Trophoblast cell (in vitro differentiated cells and primary cell): Measurements from ENCODE around the gene CNN3.

Experiments
- DNase-seq, 2 donors: peaks; one replicate each; pipeline ENCODE4 v3.0.0-alpha.2; 2016
- H2AFZ ChIP-seq: 2 replicates; pipeline ENCODE4 v1.6.1; 2013; ENCODE audit warnings: low read length, moderate library complexity, mild to moderate bottlenecking; ENCODE audit not compliant: insufficient read depth, poor library complexity
- H2AK5ac ChIP-seq: 2 replicates; pipeline ENCODE4 v1.6.1; 2013; ENCODE audit warnings: mild to moderate bottlenecking, low read length
- H2BK120ac ChIP-seq: 2 replicates; pipeline ENCODE4 v1.6.1; 2013; ENCODE audit warnings: low read length, mild to moderate bottlenecking, moderate library complexity; ENCODE audit not compliant: insufficient read depth, poor library complexity
- H2BK12ac ChIP-seq: 2 replicates; pipeline ENCODE4 v1.6.1; 2013; ENCODE audit warnings: mild to moderate bottlenecking, low read length, moderate library complexity
- H2BK5ac ChIP-seq: 2 replicates; pipeline ENCODE4 v1.6.1; 2013; ENCODE audit warnings: low read length, low read depth, moderate library complexity, mild to moderate bottlenecking; ENCODE audit not compliant: poor library complexity
- H3K14ac ChIP-seq: 2 replicates; pipeline ENCODE4 v1.6.1; 2013; ENCODE audit warnings: mild to moderate bottlenecking, low read length
- H3K18ac ChIP-seq: 2 replicates; pipeline ENCODE4 v1.6.1; 2013; ENCODE audit warnings: mild to moderate bottlenecking, low read length
- H3K23ac ChIP-seq: 2 replicates; pipeline ENCODE4 v1.6.1; 2013; ENCODE audit warnings: low read length
- H3K27ac ChIP-seq: 2 replicates; pipeline ENCODE4 v1.5.1; 2013; ENCODE audit warnings: low read depth, mild to moderate bottlenecking, inconsistent platforms, low read length, moderate library complexity
- H3K27me3 ChIP-seq: 2 replicates; pipeline ENCODE4 v1.6.1; 2013; ENCODE audit warnings: inconsistent platforms, mild to moderate bottlenecking, low read length, moderate library complexity; ENCODE audit not compliant: insufficient read depth
- H3K36me3 ChIP-seq, 2 experiments: 1 replicate in 1 of 2; 2 replicates in 1 of 2; pipeline ENCODE4 v1.6.1; 2013; ENCODE audit warnings: low read length in 2 of 2, mild to moderate bottlenecking in 2 of 2, moderate library complexity in 1 of 2; ENCODE audit not compliant: insufficient read depth in 2 of 2, control insufficient read depth in 1 of 2
- H3K4ac ChIP-seq: 2 replicates; pipeline ENCODE4 v1.6.1; 2013; ENCODE audit warnings: low read depth, mild to moderate bottlenecking, low read length, moderate library complexity
- H3K4me1 ChIP-seq, 2 experiments: 1 replicate in 1 of 2; 2 replicates in 1 of 2; pipeline ENCODE4 v1.6.1; 2013; ENCODE audit warnings: low read length in 2 of 2, mild to moderate bottlenecking in 2 of 2, moderate library complexity in 1 of 2; ENCODE audit not compliant: insufficient read depth in 2 of 2, control insufficient read depth in 1 of 2
- H3K4me2 ChIP-seq: 2 replicates; pipeline ENCODE4 v1.6.1; 2013; ENCODE audit warnings: inconsistent platforms, mild to moderate bottlenecking, low read length, moderate library complexity
- H3K4me3 ChIP-seq: 2 replicates; pipeline ENCODE4 v1.5.1; 2013; ENCODE audit warnings: mild to moderate bottlenecking, low read depth, low read length, inconsistent platforms
- H3K79me1 ChIP-seq: one replicate; pipeline ENCODE4 v1.6.1; 2013; ENCODE audit warnings: low read length
- H3K79me2 ChIP-seq: 2 replicates; pipeline ENCODE4 v1.6.1; 2013; ENCODE audit warnings: low read length, mild to moderate bottlenecking; ENCODE audit not compliant: control insufficient read depth, insufficient read depth, poor library complexity
- H3K9ac ChIP-seq: 2 replicates; pipeline ENCODE4 v1.6.1; 2013; ENCODE audit warnings: mild to moderate bottlenecking, low read length
- H3K9me3 ChIP-seq: 2 replicates; pipeline ENCODE4 v1.6.1; 2013; ENCODE audit warnings: low read depth, mild to moderate bottlenecking, control low read depth, inconsistent platforms, low read length; ENCODE audit not compliant: insufficient read depth
- H4K12ac ChIP-seq: 2 replicates; pipeline ENCODE4 v1.6.1; 2013; ENCODE audit warnings: low read depth, mild to moderate bottlenecking, low read length, moderate library complexity
- H4K8ac ChIP-seq: 2 replicates; pipeline ENCODE4 v1.6.1; 2013; ENCODE audit warnings: low read depth, mild to moderate bottlenecking, low read length, moderate library complexity
- H4K91ac ChIP-seq: one replicate; pipeline ENCODE4 v1.6.1; 2013; ENCODE audit warnings: low read depth, mild to moderate bottlenecking, low read length, moderate library complexity
- WGBS: extraction: QIAGEN DNeasy Blood & Tissue Kit; methylation state at CpG from one replicate; pipeline ENCODE4 v1.1.7; 2013; ENCODE audit warnings: missing lambda C conversion rate; ENCODE audit not compliant: insufficient read length, insufficient coverage; ENCODE audit errors: extremely low coverage; 5-methylcytosine and 5-hydroxymethylcytosine counted together

Gene CNN3

GRCh38 chr1:94894630-94895029 lies 32.3 kb downstream of the CNN3 start:
- DNase-seq: no peak
- no peak overlapping the region for H4K8ac ChIP-seq
- no peak overlapping the region for H3K4me3 ChIP-seq
- no peak overlapping the region for H3K23ac ChIP-seq
- no peak overlapping the region for H3K18ac ChIP-seq
- no peak overlapping the region for H2AFZ ChIP-seq
- no peak overlapping the region for H3K4me2 ChIP-seq
- no peaks in the 10 kb centered on the region for H3K4me1 ChIP-seq
- no peak overlapping the region for H2BK5ac ChIP-seq
- H4K12ac ChIP-seq: no peak overlapping the region
- no peaks in the 10 kb centered on the region for H3K79me1 ChIP-seq
- H3K79me2 ChIP-seq: no peaks in the 10 kb centered on the region
- no peak overlapping the region for H3K9ac ChIP-seq
- no peaks in the 10 kb centered on the region for H3K9me3 ChIP-seq
- no peak overlapping the region for H2BK12ac ChIP-seq
- H3K27me3 ChIP-seq: no peaks in the 10 kb centered on the region
- H2AK5ac ChIP-seq: no peak overlapping the region
- no CpG with 5 or more reads among the region's 4 CpGs for WGBS
- no peak overlapping the region for H3K14ac ChIP-seq
- H4K91ac ChIP-seq: no peak overlapping the region
- no peak overlapping the region for H3K4ac ChIP-seq
- H2BK120ac ChIP-seq: no peak overlapping the region
- peaks cover 7 to 32% of the 10 kb centered on the region in 2 experiments for H3K36me3 ChIP-seq
- H3K27ac ChIP-seq: no peak overlapping the region

DNA sequence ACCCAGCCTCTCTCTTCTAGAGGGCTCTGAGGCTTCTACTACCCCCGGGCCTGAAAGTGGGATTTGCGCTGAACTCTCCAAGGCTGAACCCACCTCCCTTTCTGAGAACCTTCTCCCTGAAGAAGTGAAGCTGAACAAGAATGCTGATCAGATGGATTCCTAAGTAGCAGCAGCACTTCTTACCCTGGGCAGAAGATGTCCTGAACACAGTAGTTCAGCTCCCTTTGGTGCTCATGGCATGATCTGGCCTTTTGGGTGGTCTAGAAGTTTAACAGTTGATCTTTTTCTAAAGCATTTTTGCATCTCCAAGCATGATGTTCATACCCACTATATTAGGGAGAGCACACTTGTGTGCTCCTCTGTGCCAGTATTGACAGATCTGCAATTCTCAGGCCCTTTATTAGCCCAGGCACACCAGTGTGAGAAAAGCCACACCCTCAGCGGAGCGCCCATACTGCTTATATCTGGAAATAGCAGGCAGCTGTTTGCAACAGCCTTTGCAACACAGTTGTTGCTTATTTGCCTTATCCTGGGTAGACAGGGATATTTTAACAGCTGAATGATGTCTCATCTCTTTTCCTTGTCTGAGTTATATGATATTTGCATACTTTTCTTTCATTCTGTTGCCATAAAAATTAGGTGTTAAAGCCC lies 34.2 kb downstream of the CNN3 start:
- H2AK5ac ChIP-seq: no peak overlapping the region
- no peak overlapping the region for H3K18ac ChIP-seq
- no peaks in the 10 kb centered on the region for H3K4me1 ChIP-seq
- no peak overlapping the region for H3K14ac ChIP-seq
- H3K36me3 ChIP-seq: peaks cover 7 to 21% of the 10 kb centered on the region in 2 experiments
- no peak overlapping the region for H3K23ac ChIP-seq
- H3K27me3 ChIP-seq: no peaks in the 10 kb centered on the region
- no peak overlapping the region for H4K12ac ChIP-seq
- no peaks in the 10 kb centered on the region for H3K79me2 ChIP-seq
- H3K9me3 ChIP-seq: no peaks in the 10 kb centered on the region
- no CpG with 5 or more reads among the region's 4 CpGs for WGBS
- no peak overlapping the region for H3K4me2 ChIP-seq
- H2BK12ac ChIP-seq: no peak overlapping the region
- no peak overlapping the region for H4K8ac ChIP-seq
- H4K91ac ChIP-seq: no peak overlapping the region
- no peak for DNase-seq
- H2AFZ ChIP-seq: no peak overlapping the region
- no peak overlapping the region for H3K4me3 ChIP-seq
- no peak overlapping the region for H3K9ac ChIP-seq
- no peak overlapping the region for H2BK120ac ChIP-seq
- H3K4ac ChIP-seq: no peak overlapping the region
- H3K79me1 ChIP-seq: no peaks in the 10 kb centered on the region
- no peak overlapping the region for H2BK5ac ChIP-seq
- no peak overlapping the region for H3K27ac ChIP-seq

- Histone ChIP-seq H3K4me3 (no peak overlapping the region), H3K4me1 (no peaks in the 10 kb centered on the region), H2BK120ac (no peak overlapping the region), H3K4me2 (no peak overlapping the region), H3K4ac (no peak overlapping the region), H2AK5ac (no peak overlapping the region), H4K8ac (no peak overlapping the region), H3K18ac (no peak overlapping the region), H3K27ac (no peak overlapping the region), H3K9ac (no peak overlapping the region), H2BK12ac (no peak overlapping the region), H4K12ac (no peak overlapping the region), H3K27me3 (no peaks in the 10 kb centered on the region), H3K36me3 (peaks cover 2 to 9% of the 10 kb centered on the region in 2 experiments), H3K79me1 (no peaks in the 10 kb centered on the region), H3K79me2 (no peaks in the 10 kb centered on the region), H3K9me3 (peaks cover 2% of the 10 kb centered on the region), H2BK5ac (no peak overlapping the region), H4K91ac (no peak overlapping the region), H2AFZ (no peak overlapping the region), H3K14ac (no peak overlapping the region), H3K23ac (no peak overlapping the region)
- WGBS: no CpG with 5 or more reads among the region's 3 CpGs
- DNase-seq: no peak
Observed at GRCh38 chr1:94888201-94888600, 38.7 kb downstream of the CNN3 start.

- Histone ChIP-seq H3K9me3 (peaks cover 2% of the 10 kb centered on the region), H2AK5ac (no peak overlapping the region), H3K4me3 (no peak overlapping the region), H3K27ac (no peak overlapping the region), H2BK120ac (no peak overlapping the region), H3K79me2 (no peaks in the 10 kb centered on the region), H3K18ac (no peak overlapping the region), H3K23ac (no peak overlapping the region), H4K91ac (no peak overlapping the region), H3K4me1 (no peaks in the 10 kb centered on the region), H2AFZ (no peak overlapping the region), H3K9ac (no peak overlapping the region), H2BK12ac (no peak overlapping the region), H3K4me2 (no peak overlapping the region), H4K12ac (no peak overlapping the region), H2BK5ac (no peak overlapping the region), H3K4ac (no peak overlapping the region), H3K79me1 (no peaks in the 10 kb centered on the region), H3K14ac (no peak overlapping the region), H3K36me3 (peaks cover 2 to 8% of the 10 kb centered on the region in 2 experiments), H4K8ac (no peak overlapping the region), H3K27me3 (no peaks in the 10 kb centered on the region)
- DNase-seq: no peak
- WGBS: no CpG with 5 or more reads among the region's 4 CpGs
Observed at GRCh38 chr1:94887603-94888171, 39.2 kb downstream of the CNN3 start.
